GM19099 (cell line): ENCODE data around the gene KRTAP1-3.
"Not testable (repeated sequence)": the region's sequence is repeated elsewhere in the genome, so short reads cannot be mapped to it uniquely, and the experiment has no call there.

Experiments used
- POLR2A ChIP-seq: IDR thresholded peaks from 3 replicates; pipeline ENCODE4 v1.6.1; 2011; ENCODE audit warnings: low read depth; ENCODE audit not compliant: insufficient read length; ENCODE audit errors: extremely low read depth

Gene KRTAP1-3

GRCh38 chr17:41019415-41019814, 15.3 kb downstream of the KRTAP1-3 start:
- no peak for TF ChIP-seq POLR2A

GRCh38 chr17:41018541-41018940, 16.1 kb downstream of the KRTAP1-3 start:
- no peak for TF ChIP-seq POLR2A

DNA sequence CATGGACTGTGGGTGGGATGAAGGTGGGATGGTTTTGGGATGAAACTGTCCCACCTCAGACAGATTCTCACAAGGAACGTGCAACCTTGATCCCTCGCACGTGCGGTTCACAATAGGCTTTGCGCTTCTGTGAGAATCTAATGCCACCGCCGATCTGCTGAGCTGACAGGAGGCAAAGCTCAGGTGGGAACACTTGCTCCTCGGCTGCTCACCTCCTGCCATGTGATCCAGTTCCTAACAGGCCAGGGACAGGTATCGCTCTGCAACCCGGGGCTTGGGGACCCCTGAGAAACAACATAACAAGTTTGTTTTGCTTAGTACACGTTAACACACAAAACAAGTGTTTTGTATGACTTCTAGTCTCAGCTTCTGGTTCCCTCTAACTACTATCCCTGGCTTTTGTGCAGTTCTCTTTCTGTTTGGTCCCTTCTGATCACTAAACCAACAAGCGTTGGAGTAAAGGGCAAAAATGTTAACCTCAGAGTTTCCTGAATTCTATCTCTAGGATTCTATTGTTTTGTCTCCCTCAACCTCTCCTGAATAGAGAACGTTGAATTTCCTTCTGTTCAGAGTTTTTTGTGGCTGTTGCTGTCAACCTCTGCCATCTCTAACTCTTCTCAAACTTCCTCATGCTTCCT, 18.0 kb downstream of the KRTAP1-3 start:
- TF ChIP-seq POLR2A = no peak

- no peak for TF ChIP-seq POLR2A
Observed at GRCh38 chr17:41015454-41015853, 19.2 kb downstream of the KRTAP1-3 start.

- no peak for TF ChIP-seq POLR2A
Observed at GRCh38 chr17:41013606-41014005, 21.1 kb downstream of the KRTAP1-3 start.

DNA sequence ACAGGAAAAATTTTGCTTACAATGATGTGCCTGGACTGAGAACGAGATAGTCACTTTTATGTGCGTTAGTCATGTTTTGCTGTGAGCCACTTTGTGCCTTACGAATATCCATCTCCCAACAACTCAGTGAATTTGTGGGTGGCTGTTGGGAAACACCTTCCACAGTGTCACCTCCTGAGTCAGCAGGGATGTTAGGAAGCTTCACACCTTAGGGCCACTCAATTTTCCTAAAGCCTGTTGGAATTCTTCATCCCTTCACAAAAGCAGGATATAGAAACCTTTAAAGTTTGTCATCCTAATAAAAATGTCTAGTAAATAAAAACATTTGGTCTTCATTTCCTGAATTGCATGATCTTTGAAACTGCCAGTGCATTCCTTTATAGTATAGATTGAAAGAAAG, 21.5 kb downstream of the KRTAP1-3 start:
- no peak for TF ChIP-seq POLR2A

- TF ChIP-seq POLR2A = no peak
Observed at GRCh38 chr17:41012326-41013120, 22.2 kb downstream of the KRTAP1-3 start.

DNA sequence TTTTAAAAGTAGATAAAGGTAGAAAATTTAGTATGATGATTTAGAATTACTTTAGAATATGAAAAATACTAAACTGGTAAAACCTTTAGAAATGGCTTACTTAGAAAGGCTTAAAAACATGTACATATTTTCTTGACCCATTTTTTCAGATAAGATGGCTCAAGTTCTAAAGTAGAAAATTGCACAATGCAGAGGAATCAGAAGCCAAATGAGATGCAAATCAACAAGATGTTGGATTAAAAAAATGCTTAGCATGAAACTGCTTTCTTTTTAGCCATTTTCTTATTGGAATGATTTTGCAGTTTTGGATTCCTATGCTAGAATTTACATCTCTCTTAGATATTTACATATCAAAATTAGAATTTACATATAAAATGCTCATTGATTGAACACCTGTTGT, 24.2 kb downstream of the KRTAP1-3 start:
- TF ChIP-seq POLR2A = no peak

DNA sequence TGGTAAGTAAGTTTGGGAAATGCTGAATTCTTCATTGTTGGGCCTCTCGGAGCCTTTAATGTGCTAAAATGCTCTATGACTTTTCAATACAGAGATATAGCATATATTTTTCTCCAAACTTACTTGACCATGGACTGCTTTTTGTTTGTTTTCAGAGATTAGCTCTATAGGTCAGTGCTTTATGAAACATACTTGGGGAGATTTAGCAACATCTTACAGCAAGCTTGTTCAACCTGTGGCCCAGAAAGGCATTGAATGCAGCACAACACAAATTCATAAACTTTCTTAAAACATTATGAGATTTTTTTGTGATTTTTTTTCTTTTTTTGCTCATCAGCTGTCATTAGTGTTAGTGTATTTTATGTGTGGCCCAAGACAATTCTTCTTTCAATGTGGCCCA, 24.7 kb downstream of the KRTAP1-3 start:
- TF ChIP-seq POLR2A = no peak

DNA sequence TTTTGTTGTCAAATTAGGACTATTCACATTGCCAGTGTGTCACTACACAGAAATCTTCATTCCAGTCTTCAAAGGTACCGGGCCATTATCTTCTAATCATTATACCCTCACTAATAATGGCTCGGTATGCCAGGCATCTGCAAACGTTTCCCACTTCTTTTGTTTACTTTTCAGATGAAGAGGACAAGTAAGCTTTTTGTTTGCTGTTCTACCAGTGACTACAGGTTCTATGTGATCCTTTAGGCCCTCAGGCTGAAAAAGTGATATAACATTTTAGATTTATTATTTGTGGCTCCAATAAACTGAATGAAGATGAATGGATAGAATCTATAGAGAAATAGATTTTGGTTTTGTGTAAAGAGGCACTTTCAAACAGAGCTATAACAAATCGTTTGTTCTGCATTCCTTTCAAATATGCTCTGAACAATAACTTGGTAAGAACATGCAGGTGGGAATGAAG, 25.3 kb downstream of the KRTAP1-3 start:
- no peak for TF ChIP-seq POLR2A

DNA sequence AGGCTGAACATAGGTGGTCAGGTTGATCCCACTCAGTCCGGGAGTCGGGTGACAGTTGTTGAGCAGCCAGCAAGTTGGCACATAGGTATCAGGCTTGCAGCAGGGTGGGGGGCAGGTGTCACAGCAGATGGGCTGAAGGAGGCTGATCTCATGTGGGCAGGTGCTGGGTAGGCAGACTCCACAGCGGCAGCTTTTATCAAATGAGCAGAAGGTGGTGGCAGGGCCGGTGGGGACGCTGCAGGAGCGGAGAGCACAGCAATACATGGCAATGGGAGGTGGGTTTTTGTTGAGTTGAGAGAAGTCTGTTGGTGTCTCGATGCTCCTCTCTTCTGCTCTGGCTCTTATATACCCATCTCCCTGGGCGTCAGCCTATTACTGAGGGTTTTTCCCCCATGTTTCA, 25.9 kb downstream of the KRTAP1-3 start, which contains the start of gene KRTAP3-1:
Gene KRTAP3-1 (minus strand): TSS at position 318 of the 400 bp plus-strand sequence. CDS start 54 bp downstream, at position 264.
- no peak for TF ChIP-seq POLR2A

DNA sequence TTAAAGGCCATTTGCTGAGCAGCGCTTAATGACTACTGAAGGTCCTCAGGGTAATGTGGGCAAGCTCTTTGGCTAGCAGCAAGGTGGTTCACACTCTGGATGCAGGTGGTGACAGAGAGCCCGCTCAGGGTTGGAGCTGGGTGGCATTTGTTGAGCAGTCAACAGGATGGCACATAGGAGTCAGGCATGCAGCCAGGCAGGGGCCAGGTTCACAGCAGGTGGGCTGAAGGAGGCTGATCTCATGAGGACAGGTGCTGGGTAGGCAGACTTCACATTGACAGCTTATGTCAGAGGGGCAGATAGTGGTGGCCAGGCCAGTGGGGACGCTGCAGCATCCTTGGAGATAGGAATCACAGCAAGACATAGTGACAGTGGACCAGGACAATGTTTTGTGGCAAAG, 30.3 kb downstream of the KRTAP1-3 start:
- TF ChIP-seq POLR2A = no peak

GRCh38 chr17:41003926-41004325, 30.7 kb downstream of the KRTAP1-3 start:
- TF ChIP-seq POLR2A = no peak

- TF ChIP-seq POLR2A = no peak
Observed at GRCh38 chr17:41002814-41003213, 31.9 kb downstream of the KRTAP1-3 start.

- TF ChIP-seq POLR2A = no peak
Observed at GRCh38 chr17:41001795-41002194, 32.9 kb downstream of the KRTAP1-3 start.

- TF ChIP-seq POLR2A = not testable (repeated sequence)
Observed at GRCh38 chr17:40999563-40999962, 35.1 kb downstream of the KRTAP1-3 start, which contains the start of gene KRTAP3-2. KRTAP3-2 (minus strand) TSS chr17:40999906; CDS start chr17:40999853, 53 bp downstream.
